Daoy (cell line): ENCODE results near the gene BRAT1. TPM values are rescaled to one million over a fixed set of nuclear protein-coding genes. Genes with fewer than 3 reads are reported as not detected.

Source experiments
- DNase-seq: peaks from one replicate; pipeline ENCODE4 v3.0.0-alpha.2; 2015; ENCODE audit warnings: low read depth
- total RNA-seq: library from RNA; depleted of rRNA; stranded (reverse); fragments of >200 nt; shearing (Covaris generic); gene quantifications from 2 replicates; pipeline ENCODE4 v1.2.3, GENCODE V29; 2014

Gene BRAT1
- total RNA-seq, 1 experiment from 2014 or later, result 42.6 TPM

GRCh38 chr7:2523941-2524807 is 31.1 kb downstream of the BRAT1 start:
- peak; percentile 63 for DNase-seq

GRCh38 chr7:2523461-2523936 is 31.8 kb downstream of the BRAT1 start:
- DNase-seq, result peak; percentile 38

- DNase-seq, result peak; percentile 84
Observed at GRCh38 chr7:2522780-2523433, 32.4 kb downstream of the BRAT1 start.

- DNase-seq, result peak; percentile 87
Observed at GRCh38 chr7:2521952-2522591, 33.3 kb downstream of the BRAT1 start.

GRCh38 chr7:2521341-2521745 is 34.0 kb downstream of the BRAT1 start:
- peak; percentile 54 for DNase-seq

- no peak for DNase-seq
Observed at GRCh38 chr7:2520761-2521290, 34.5 kb downstream of the BRAT1 start.

GRCh38 chr7:2520131-2520760 is 35.1 kb downstream of the BRAT1 start:
- peak; percentile 60 for DNase-seq

- peak; percentile 98 for DNase-seq
Observed at GRCh38 chr7:2519119-2519930, 36.0 kb downstream of the BRAT1 start, which contains the start of gene LFNG. TSS of gene LFNG (plus strand) at chr7:2519774. CDS start at chr7:2519862, 88 bp downstream.

GRCh38 chr7:2518737-2519118 is 36.6 kb downstream of the BRAT1 start:
- no peak for DNase-seq

- DNase-seq, result peak; percentile 58
Observed at GRCh38 chr7:2517678-2518507, 37.4 kb downstream of the BRAT1 start.

GRCh38 chr7:2517026-2517425 is 38.3 kb downstream of the BRAT1 start:
- DNase-seq, result peak; percentile 96

GRCh38 chr7:2516194-2516555 is 39.1 kb downstream of the BRAT1 start:
- DNase-seq, result no peak

GRCh38 chr7:2515424-2516193 is 39.7 kb downstream of the BRAT1 start:
- peak; percentile 59 for DNase-seq

- no peak for DNase-seq
Observed at GRCh38 chr7:2514473-2515423, 40.6 kb downstream of the BRAT1 start.

- no peak for DNase-seq
Observed at GRCh38 chr7:2513702-2514101, 41.6 kb downstream of the BRAT1 start.

GRCh38 chr7:2512713-2513112 is 42.6 kb downstream of the BRAT1 start:
- no peak for DNase-seq

- DNase-seq, result no peak
Observed at GRCh38 chr7:2512179-2512661, 43.1 kb downstream of the BRAT1 start.

- DNase-seq, result no peak
Observed at GRCh38 chr7:2511769-2512168, 43.6 kb downstream of the BRAT1 start.
